ENCODE measurements around the gene ITGA5.

The ITGA5 gene

GRCh38 chr12:54419088-54419887, at the start of gene ITGA5:
Gene ITGA5, minus strand, starts transcription at chr12:54419266. Its CDS starts 68 bp downstream, at chr12:54419198.
- Histone ChIP-seq H3K27me3 (replicated peaks; ENCODE audit: control insufficient read depth, insufficient read depth, low read length) (no peaks in the 10 kb centered on the region), H3K4me1 (ENCODE audit: control insufficient read depth, insufficient read depth, low read length) (peaks cover 68% of the 10 kb centered on the region), H3K9ac (ENCODE audit: low read length) (peak within 1 kb of the TSS; percentile 89), H3K4me3 (ENCODE audit: low read length) (peak within 1 kb of the TSS; percentile 94), H3K9me3 (ENCODE audit: control insufficient read depth, low read length) (no peaks in the 10 kb centered on the region), H3K36me3 (ENCODE audit: control insufficient read depth, insufficient read depth, low read length, severe bottlenecking) (no peaks in the 10 kb centered on the region)
- peak; percentile 93 for DNase-seq (ENCODE audit: low read depth)

- Histone ChIP-seq H3K9ac (ENCODE audit: low read length) (no peak overlapping the region), H3K9me3 (ENCODE audit: control insufficient read depth, low read length) (no peaks in the 10 kb centered on the region), H3K4me3 (ENCODE audit: low read length) (no peak overlapping the region), H3K27me3 (replicated peaks; ENCODE audit: control insufficient read depth, insufficient read depth, low read length) (no peaks in the 10 kb centered on the region), H3K4me1 (ENCODE audit: control insufficient read depth, insufficient read depth, low read length) (peaks cover 22% of the 10 kb centered on the region), H3K36me3 (ENCODE audit: control insufficient read depth, insufficient read depth, low read length, severe bottlenecking) (no peaks in the 10 kb centered on the region)
- DNase-seq (ENCODE audit: low read depth) = no peak
Measured at GRCh38 chr12:54465857-54466523, 46.9 kb upstream of the ITGA5 start.

- Histone ChIP-seq H3K36me3 (ENCODE audit: control insufficient read depth, insufficient read depth, low read length, severe bottlenecking) (no peaks in the 10 kb centered on the region), H3K4me1 (ENCODE audit: control insufficient read depth, insufficient read depth, low read length) (peaks cover 31% of the 10 kb centered on the region), H3K4me3 (ENCODE audit: low read length) (peak overlapping the region; percentile 35), H3K9me3 (ENCODE audit: control insufficient read depth, low read length) (no peaks in the 10 kb centered on the region), H3K27me3 (replicated peaks; ENCODE audit: control insufficient read depth, insufficient read depth, low read length) (no peaks in the 10 kb centered on the region), H3K9ac (ENCODE audit: low read length) (peak overlapping the region; percentile 54)
- peak; percentile 59 for DNase-seq (ENCODE audit: low read depth)
Measured at GRCh38 chr12:54463484-54463883, 44.4 kb upstream of the ITGA5 start.

GRCh38 chr12:54463034-54463433, 44.0 kb upstream of the ITGA5 start:
- peak; percentile 96 for DNase-seq (ENCODE audit: low read depth)
- Histone ChIP-seq H3K4me1 (ENCODE audit: control insufficient read depth, insufficient read depth, low read length) (peaks cover 31% of the 10 kb centered on the region), H3K36me3 (ENCODE audit: control insufficient read depth, insufficient read depth, low read length, severe bottlenecking) (no peaks in the 10 kb centered on the region), H3K9ac (ENCODE audit: low read length) (peak overlapping the region; percentile 60), H3K4me3 (ENCODE audit: low read length) (peak overlapping the region; percentile 35), H3K9me3 (ENCODE audit: control insufficient read depth, low read length) (no peaks in the 10 kb centered on the region), H3K27me3 (replicated peaks; ENCODE audit: control insufficient read depth, insufficient read depth, low read length) (no peaks in the 10 kb centered on the region)

DNA sequence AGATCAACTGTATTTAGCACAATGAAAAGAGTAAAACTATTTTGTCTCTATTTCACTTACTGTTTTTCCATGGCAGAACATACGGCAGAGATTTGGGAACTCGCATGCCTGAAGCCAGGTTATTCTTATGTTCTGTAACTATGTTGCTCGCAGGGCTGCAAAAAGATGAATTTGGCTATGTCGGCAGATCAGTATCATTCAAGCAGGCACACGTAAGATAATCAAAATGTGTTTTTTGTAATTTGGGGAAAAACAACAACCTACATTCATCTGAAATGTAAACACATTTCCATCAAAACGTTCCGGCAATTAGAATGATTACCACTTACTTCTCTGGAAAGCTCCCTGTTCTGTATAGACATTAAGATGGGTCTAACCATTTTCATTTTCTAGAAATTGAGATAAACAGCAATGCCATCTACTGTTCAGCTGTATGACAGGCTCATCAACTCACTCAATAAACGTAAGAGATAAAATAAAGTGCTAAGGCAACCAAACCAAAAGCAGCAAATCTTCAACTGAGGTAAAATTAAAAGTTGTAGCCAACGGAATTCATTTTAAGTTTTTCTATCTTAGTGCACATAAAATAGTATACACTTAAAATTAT, 41.4 kb upstream of the ITGA5 start:
- no peaks in the 10 kb centered on the region for H3K9me3 ChIP-seq (ENCODE audit: control insufficient read depth, low read length)
- H3K4me3 ChIP-seq (ENCODE audit: low read length) = no peak overlapping the region
- H3K27me3 ChIP-seq (replicated peaks; ENCODE audit: control insufficient read depth, insufficient read depth, low read length) = no peaks in the 10 kb centered on the region
- H3K36me3 ChIP-seq (ENCODE audit: control insufficient read depth, insufficient read depth, low read length, severe bottlenecking) = no peaks in the 10 kb centered on the region
- peaks cover 43% of the 10 kb centered on the region for H3K4me1 ChIP-seq (ENCODE audit: control insufficient read depth, insufficient read depth, low read length)
- DNase-seq (ENCODE audit: low read depth) = no peak
- H3K9ac ChIP-seq (ENCODE audit: low read length) = no peak overlapping the region

DNA sequence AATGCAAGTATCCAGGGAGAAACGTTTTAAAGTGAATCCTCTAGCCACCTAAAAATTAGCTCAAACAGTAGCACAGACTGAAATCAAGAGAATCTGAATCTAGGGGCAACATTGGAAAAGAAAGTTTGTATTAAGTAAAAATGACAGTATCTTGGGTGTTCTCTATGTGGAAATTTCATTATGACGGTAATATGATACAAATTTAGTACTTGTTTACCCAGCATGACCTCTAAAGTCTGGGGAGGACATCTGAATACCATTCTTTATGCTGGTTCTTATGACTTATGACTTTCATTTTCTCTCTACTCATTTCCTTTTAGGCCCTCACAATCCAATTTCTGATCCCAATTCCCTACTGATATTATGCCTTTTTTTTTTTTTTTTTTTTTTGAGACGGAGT, 40.3 kb upstream of the ITGA5 start:
- Histone ChIP-seq H3K36me3 (ENCODE audit: control insufficient read depth, insufficient read depth, low read length, severe bottlenecking) (no peaks in the 10 kb centered on the region), H3K4me1 (ENCODE audit: control insufficient read depth, insufficient read depth, low read length) (peaks cover 45% of the 10 kb centered on the region), H3K9me3 (ENCODE audit: control insufficient read depth, low read length) (no peaks in the 10 kb centered on the region), H3K27me3 (replicated peaks; ENCODE audit: control insufficient read depth, insufficient read depth, low read length) (no peaks in the 10 kb centered on the region), H3K4me3 (ENCODE audit: low read length) (no peak overlapping the region), H3K9ac (ENCODE audit: low read length) (peak overlapping the region; percentile 35)
- peak; percentile 39 for DNase-seq (ENCODE audit: low read depth)

DNA sequence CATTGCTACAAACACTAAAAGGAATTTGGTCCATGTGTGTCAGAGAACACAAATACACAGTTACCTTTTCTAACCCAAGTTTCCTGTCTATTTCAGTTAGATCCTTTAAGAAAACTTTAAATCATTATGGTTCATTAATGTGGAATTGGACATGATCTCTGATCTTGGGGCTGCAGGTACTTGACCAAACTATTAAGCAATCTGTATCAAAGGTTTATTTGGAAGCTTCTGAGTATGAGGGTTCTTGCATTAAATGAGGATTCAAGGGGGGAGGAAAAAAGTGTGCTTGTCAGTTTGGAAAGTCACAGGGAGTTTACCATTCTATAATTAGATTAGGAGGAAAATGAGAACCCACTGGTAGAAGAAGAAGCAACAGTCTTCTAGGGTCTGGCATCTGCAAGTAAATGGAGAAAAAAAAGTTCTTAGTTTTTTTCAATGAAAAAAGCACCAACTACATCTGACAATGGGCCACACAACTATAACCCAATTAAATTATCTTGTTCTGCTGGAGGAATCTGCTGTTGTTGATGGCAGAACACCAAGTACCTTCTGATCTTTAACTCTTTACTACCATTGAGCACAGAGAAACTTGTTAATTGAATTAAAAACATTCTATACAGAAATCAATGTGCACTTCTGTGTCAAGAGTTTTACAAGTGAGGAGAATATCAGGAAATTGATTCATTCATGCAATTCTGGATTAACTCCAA, 36.8 kb upstream of the ITGA5 start:
- no peaks in the 10 kb centered on the region for H3K9me3 ChIP-seq (ENCODE audit: control insufficient read depth, low read length)
- no peak overlapping the region for H3K9ac ChIP-seq (ENCODE audit: low read length)
- peaks cover 24% of the 10 kb centered on the region for H3K4me1 ChIP-seq (ENCODE audit: control insufficient read depth, insufficient read depth, low read length)
- DNase-seq (ENCODE audit: low read depth) = no peak
- H3K4me3 ChIP-seq (ENCODE audit: low read length) = no peak overlapping the region
- no peaks in the 10 kb centered on the region for H3K27me3 ChIP-seq (replicated peaks; ENCODE audit: control insufficient read depth, insufficient read depth, low read length)
- no peaks in the 10 kb centered on the region for H3K36me3 ChIP-seq (ENCODE audit: control insufficient read depth, insufficient read depth, low read length, severe bottlenecking)

DNA sequence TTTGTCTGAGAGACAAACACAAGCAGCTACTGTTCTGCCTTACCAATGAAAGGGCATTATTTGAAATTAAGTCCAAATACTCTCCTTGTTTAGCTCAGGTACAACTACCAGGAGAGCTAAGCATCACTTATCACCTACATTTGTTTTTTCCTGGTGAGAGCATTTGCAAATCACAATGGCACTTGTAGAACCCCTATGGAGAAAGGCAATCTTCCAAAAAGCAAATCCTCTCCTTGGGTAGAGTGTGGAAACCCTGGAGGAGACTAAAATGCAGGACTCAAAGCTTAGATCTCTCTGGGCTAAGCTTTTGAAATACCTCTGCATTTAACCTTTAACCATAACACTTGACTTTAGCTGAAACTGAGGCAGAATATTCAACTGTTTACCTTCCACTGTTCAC, 33.6 kb upstream of the ITGA5 start:
- no peaks in the 10 kb centered on the region for H3K9me3 ChIP-seq (ENCODE audit: control insufficient read depth, low read length)
- H3K4me3 ChIP-seq (ENCODE audit: low read length) = no peak overlapping the region
- no peaks in the 10 kb centered on the region for H3K27me3 ChIP-seq (replicated peaks; ENCODE audit: control insufficient read depth, insufficient read depth, low read length)
- no peak for DNase-seq (ENCODE audit: low read depth)
- no peak overlapping the region for H3K9ac ChIP-seq (ENCODE audit: low read length)
- peaks cover 15% of the 10 kb centered on the region for H3K4me1 ChIP-seq (ENCODE audit: control insufficient read depth, insufficient read depth, low read length)
- no peaks in the 10 kb centered on the region for H3K36me3 ChIP-seq (ENCODE audit: control insufficient read depth, insufficient read depth, low read length, severe bottlenecking)

GRCh38 chr12:54448344-54448743, 29.3 kb upstream of the ITGA5 start:
- DNase-seq (ENCODE audit: low read depth) = no peak
- H3K36me3 ChIP-seq (ENCODE audit: control insufficient read depth, insufficient read depth, low read length, severe bottlenecking) = no peaks in the 10 kb centered on the region
- H3K27me3 ChIP-seq (replicated peaks; ENCODE audit: control insufficient read depth, insufficient read depth, low read length) = no peaks in the 10 kb centered on the region
- peaks cover 5% of the 10 kb centered on the region for H3K4me1 ChIP-seq (ENCODE audit: control insufficient read depth, insufficient read depth, low read length)
- no peak overlapping the region for H3K9ac ChIP-seq (ENCODE audit: low read length)
- no peak overlapping the region for H3K4me3 ChIP-seq (ENCODE audit: low read length)
- no peaks in the 10 kb centered on the region for H3K9me3 ChIP-seq (ENCODE audit: control insufficient read depth, low read length)

DNA sequence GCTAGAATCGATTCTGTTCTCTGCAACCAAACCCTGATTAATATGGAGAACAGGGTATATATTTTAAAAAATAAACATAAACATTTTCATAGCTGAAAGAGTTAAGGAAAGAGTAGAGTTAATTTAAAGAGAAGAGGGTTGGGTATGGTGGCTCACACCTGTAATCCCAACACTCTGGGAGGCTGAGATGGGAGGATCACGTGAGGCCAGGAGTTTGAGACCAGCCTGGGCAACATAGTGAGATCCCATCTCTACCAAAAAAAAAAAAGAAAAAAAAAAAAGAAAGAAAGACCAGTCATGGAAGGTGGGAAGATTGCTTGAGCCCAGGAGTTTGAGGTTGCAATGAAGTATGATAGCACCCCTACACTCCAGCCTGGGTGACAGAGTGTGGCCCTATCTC, 28.9 kb upstream of the ITGA5 start:
- H3K27me3 ChIP-seq (replicated peaks; ENCODE audit: control insufficient read depth, insufficient read depth, low read length) = no peaks in the 10 kb centered on the region
- H3K4me3 ChIP-seq (ENCODE audit: low read length) = no peak overlapping the region
- no peaks in the 10 kb centered on the region for H3K36me3 ChIP-seq (ENCODE audit: control insufficient read depth, insufficient read depth, low read length, severe bottlenecking)
- no peaks in the 10 kb centered on the region for H3K9me3 ChIP-seq (ENCODE audit: control insufficient read depth, low read length)
- peaks cover 9% of the 10 kb centered on the region for H3K4me1 ChIP-seq (ENCODE audit: control insufficient read depth, insufficient read depth, low read length)
- no peak for DNase-seq (ENCODE audit: low read depth)
- H3K9ac ChIP-seq (ENCODE audit: low read length) = no peak overlapping the region

GRCh38 chr12:54444206-54444605, 25.1 kb upstream of the ITGA5 start:
- Histone ChIP-seq H3K4me1 (ENCODE audit: control insufficient read depth, insufficient read depth, low read length) (peaks cover 27% of the 10 kb centered on the region), H3K27me3 (replicated peaks; ENCODE audit: control insufficient read depth, insufficient read depth, low read length) (no peaks in the 10 kb centered on the region), H3K4me3 (ENCODE audit: low read length) (no peak overlapping the region), H3K9me3 (ENCODE audit: control insufficient read depth, low read length) (no peaks in the 10 kb centered on the region), H3K9ac (ENCODE audit: low read length) (no peak overlapping the region), H3K36me3 (ENCODE audit: control insufficient read depth, insufficient read depth, low read length, severe bottlenecking) (no peaks in the 10 kb centered on the region)
- no peak for DNase-seq (ENCODE audit: low read depth)
